Measurements from ENCODE around the gene P3H2.
A peak's percentile ranks its signal among the peaks of the same experiment; 100 is the strongest.

The P3H2 gene

DNA sequence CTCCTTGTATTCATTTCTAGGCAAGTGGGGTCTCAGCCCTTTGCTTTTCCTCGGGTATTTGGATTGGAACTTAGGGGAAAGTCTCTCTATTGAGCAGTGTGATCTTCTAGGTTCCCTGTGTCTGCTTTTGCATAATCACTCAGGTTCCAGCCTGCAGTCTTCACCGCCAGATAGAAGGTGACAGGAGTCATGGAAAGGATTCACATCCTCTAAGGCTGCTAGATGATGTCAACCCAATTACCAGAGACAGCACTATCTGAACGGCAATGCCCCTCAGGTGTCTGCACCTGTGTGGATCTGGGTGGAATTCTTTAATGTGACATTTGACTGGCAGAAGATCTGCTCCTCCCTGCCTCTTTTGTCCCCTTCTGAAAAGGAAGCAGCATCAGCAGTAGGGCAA, 177.7 kb downstream of the P3H2 start:
- no peak for DNase-seq (ENCODE audit: low read depth)
- no peak overlapping the region for H3K4me3 ChIP-seq (ENCODE audit: control insufficient read depth, low read depth, low read length)
- TF ChIP-seq, protein P1, sequence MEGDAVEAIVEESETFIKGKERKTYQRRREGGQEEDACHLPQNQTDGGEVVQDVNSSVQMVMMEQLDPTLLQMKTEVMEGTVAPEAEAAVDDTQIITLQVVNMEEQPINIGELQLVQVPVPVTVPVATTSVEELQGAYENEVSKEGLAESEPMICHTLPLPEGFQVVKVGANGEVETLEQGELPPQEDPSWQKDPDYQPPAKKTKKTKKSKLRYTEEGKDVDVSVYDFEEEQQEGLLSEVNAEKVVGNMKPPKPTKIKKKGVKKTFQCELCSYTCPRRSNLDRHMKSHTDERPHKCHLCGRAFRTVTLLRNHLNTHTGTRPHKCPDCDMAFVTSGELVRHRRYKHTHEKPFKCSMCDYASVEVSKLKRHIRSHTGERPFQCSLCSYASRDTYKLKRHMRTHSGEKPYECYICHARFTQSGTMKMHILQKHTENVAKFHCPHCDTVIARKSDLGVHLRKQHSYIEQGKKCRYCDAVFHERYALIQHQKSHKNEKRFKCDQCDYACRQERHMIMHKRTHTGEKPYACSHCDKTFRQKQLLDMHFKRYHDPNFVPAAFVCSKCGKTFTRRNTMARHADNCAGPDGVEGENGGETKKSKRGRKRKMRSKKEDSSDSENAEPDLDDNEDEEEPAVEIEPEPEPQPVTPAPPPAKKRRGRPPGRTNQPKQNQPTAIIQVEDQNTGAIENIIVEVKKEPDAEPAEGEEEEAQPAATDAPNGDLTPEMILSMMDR (conservative IDR thresholded peaks at IDR 0.05; ENCODE audit: control insufficient read depth, insufficient read depth, low read depth, low read length): no peak

DNA sequence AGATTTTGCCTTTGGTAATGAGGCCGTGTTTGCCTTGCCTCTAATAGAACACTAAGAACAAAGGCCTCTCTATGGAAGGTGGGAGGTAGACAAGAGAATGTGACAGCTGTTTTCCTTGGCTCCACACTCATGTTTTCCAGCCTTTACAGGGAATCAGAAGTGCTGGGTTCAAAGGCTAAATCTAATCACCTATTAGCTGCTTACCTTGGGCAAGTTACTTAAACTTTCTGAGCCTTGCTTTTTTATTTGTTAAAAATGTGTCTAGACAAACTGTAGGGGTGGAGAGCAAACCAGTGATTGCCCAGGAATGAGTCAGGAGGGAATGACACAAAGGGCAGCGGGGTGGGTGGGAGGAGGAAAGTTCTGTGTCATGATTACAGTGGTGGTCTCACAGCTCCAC, 179.0 kb downstream of the P3H2 start:
- H3K4me3 ChIP-seq (ENCODE audit: control insufficient read depth, low read depth, low read length): no peak overlapping the region
- TF ChIP-seq, protein P1 (conservative IDR thresholded peaks at IDR 0.05; ENCODE audit: control insufficient read depth, insufficient read depth, low read depth, low read length): no peak
- peak; percentile 58 for DNase-seq (ENCODE audit: low read depth)

DNA sequence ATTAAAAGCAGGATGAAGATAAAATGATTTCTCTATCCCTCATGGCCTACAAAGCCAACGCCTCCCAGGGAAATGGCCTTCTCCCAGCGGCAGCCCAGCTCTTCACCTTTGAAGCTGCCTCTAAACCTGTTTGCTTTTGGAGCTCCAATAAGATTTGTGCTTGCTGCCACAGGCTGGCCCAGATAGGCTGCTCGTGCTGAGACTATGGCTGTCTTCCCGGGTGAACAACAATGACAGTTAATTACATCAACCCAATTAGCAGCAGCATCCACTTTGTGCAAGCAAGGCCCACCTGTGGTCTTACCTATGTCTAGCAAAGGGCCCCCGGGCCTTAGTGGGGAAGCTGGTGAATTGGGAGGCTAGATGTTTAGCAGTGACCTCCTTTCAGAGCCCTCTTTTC, 179.6 kb downstream of the P3H2 start:
- TF ChIP-seq, protein P1 (conservative IDR thresholded peaks at IDR 0.05; ENCODE audit: control insufficient read depth, insufficient read depth, low read depth, low read length): no peak
- no peak for DNase-seq (ENCODE audit: low read depth)
- H3K4me3 ChIP-seq (ENCODE audit: control insufficient read depth, low read depth, low read length): no peak overlapping the region

DNA sequence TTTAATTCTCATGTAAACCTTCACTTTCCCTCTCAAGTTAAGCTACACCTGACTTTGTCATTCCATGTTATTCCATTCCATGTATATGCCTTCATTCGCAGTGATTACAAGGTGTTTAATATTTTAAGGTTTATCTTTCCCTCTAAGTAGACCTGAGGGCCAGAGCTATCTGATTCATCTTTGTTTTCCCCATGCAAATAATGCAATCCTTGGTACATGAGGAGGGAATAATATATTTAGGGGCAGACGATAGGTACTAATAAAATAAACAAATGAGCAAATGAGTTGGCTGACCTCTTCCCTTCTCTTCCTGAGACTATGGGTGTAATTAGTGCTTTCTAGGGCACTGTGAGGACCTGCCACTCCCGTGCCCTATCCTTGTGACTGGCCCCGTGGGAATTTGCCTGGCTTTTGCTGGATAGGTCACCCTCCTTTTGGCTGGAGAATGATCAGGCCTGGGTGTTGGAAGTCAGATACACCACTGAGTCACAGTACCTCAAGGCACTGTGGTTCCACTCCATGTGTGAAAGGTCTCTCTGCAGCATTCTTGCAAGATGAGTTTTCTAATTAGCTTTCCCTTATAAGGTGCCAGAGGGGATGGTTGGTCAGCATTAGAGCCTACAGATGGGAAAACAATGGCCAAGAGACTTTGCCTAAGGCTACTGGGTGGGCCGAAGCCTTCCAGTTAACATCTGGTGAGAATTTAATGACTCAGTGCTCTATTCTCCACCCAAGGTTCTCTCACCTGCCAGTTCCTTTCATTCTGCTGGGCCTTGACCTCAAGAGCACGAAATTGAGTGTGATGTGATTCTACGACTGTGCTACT, 183.2 kb downstream of the P3H2 start:
- TF ChIP-seq, protein P1 (conservative IDR thresholded peaks at IDR 0.05; ENCODE audit: control insufficient read depth, insufficient read depth, low read depth, low read length): no peak
- peak; percentile 99 for DNase-seq (ENCODE audit: low read depth)
- H3K4me3 ChIP-seq (ENCODE audit: control insufficient read depth, low read depth, low read length): no peak overlapping the region

DNA sequence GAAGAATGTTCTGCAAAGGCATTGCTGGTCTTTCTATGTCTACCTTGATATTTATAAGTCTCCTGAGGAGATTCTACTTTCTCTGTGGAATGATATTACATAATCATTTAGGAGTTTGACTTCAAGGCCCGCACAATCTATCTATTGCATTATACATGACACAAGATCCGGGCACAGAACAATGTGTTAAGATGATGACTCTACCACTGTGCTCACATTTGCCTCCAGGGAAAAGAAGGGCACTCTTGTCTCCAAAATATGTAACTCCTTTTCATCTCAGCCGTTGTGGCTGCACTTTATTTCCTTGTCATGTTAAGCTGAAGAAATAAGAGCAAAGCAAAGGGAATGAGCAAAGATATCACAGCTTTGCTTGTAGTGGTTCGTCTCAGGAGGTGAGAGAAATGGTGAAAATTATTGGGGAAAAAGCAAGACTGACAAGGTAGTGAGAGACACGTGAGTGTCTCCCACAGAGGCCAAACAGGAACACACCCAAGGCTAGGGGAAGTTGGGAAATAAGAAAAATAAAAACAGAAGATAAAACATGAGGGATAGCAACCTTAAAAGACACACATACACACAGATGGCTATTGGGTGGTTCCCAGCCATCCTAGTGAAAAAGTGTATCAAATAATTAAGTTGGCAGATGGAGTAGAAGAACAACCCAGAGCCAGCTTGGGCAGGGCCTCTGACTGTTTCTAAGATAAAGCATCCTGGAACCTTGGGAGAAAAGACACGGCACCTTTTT, 184.3 kb downstream of the P3H2 start:
- TF ChIP-seq, protein P1 (conservative IDR thresholded peaks at IDR 0.05; ENCODE audit: control insufficient read depth, insufficient read depth, low read depth, low read length): no peak
- H3K4me3 ChIP-seq (ENCODE audit: control insufficient read depth, low read depth, low read length): no peak overlapping the region
- no peak for DNase-seq (ENCODE audit: low read depth)

DNA sequence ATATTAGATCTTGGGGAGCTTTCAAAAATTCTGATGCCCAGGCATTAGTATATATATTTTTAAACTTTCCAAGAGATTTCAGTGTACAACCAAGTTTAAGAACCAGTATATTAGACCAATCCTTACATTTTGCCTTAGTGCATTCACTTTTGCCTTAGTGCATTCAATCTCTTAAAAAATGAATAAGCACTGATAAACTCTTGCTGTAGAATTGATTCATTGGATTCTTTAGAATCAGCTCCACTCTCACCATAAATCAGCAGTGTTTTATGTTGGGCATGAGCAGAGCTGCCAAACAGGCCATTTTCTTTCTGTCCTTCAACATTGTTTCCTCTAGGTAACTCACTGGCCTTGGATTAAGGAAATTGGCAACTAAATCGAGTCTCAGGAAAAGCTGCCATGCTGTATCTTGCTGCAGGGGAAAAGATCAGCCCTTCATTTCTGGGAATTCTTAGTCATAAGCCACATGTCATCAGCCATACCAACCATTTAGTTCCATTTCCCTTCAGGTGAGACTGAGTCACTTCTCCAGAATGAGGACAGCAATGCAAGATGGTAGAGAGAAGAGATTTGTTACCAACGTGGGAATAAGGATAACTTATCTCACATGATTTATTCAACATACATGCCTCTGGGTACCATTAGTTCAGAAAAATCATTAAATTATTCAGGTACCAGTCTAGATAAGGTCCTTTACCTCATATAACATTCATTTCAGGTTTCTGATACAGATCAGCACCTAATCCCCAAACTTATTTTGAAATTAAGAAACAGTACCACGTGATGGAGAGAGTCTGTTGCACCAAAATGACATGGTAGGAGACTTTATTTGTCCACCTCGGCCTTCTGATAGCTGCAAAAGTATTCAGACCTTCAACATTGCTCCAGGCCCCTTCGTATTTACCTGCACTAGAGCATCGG, 192.5 kb downstream of the P3H2 start:
- no peak for DNase-seq (ENCODE audit: low read depth)
- H3K4me3 ChIP-seq (ENCODE audit: control insufficient read depth, low read depth, low read length): no peak overlapping the region
- TF ChIP-seq, protein P1 (conservative IDR thresholded peaks at IDR 0.05; ENCODE audit: control insufficient read depth, insufficient read depth, low read depth, low read length): no peak

All from fibroblast of mammary gland (primary cell).